Midbrain (tissue), 1 donor: Measurements from ENCODE around the gene VEZF1.

Experiments used
- DNase-seq: peaks from one replicate; lab custom pipeline; 2025; lab: John Stamatoyannopoulos, UW

Gene VEZF1

GRCh38 chr17:57999496-58000017, 11.5 kb upstream of the VEZF1 start:
- peak; percentile 73 for DNase-seq

GRCh38 chr17:57999010-57999495, 11.0 kb upstream of the VEZF1 start:
- DNase-seq: no peak

GRCh38 chr17:57997085-57997809, 9.2 kb upstream of the VEZF1 start:
- no peak for DNase-seq

- DNase-seq: peak; percentile 72
These were observed 7.3 kb upstream of the VEZF1 start for GRCh38 chr17:57995076-57995956.

- no peak for DNase-seq
These were observed 6.4 kb upstream of the VEZF1 start for GRCh38 chr17:57994436-57994835.

- no peak for DNase-seq
These were observed 5.7 kb upstream of the VEZF1 start for GRCh38 chr17:57993471-57994365.

- no peak for DNase-seq
These were observed 3.5 kb upstream of the VEZF1 start for GRCh38 chr17:57991537-57991936.

GRCh38 chr17:57990037-57990436, 2.0 kb upstream of the VEZF1 start:
- no peak for DNase-seq

GRCh38 chr17:57988301-57989250, 522 bp upstream of the VEZF1 start:
- peak; percentile 76 for DNase-seq

- DNase-seq: no peak
These were observed 1.0 kb downstream of the VEZF1 start for GRCh38 chr17:57986841-57987580.

- DNase-seq: no peak
These were observed 2.4 kb downstream of the VEZF1 start for GRCh38 chr17:57985675-57985974.

GRCh38 chr17:57984936-57985674, 2.9 kb downstream of the VEZF1 start:
- DNase-seq: no peak

- DNase-seq: no peak
These were observed 3.7 kb downstream of the VEZF1 start for GRCh38 chr17:57984261-57984890.

- DNase-seq: no peak
These were observed 4.6 kb downstream of the VEZF1 start for GRCh38 chr17:57983446-57983845.

GRCh38 chr17:57982452-57983170, 5.4 kb downstream of the VEZF1 start:
- no peak for DNase-seq

GRCh38 chr17:57980522-57980921, 7.5 kb downstream of the VEZF1 start:
- no peak for DNase-seq

- no peak for DNase-seq
These were observed 9.0 kb downstream of the VEZF1 start for GRCh38 chr17:57979076-57979475.

- DNase-seq: peak; percentile 62
These were observed 11.5 kb downstream of the VEZF1 start for GRCh38 chr17:57976594-57976993.
